NCI-H510A (cell line): Measurements from ENCODE around the gene NR2C2AP.

Source experiments
- DNase-seq: peaks from one replicate; lab custom pipeline; 2025; lab: John Stamatoyannopoulos, UW

The NR2C2AP gene

DNA sequence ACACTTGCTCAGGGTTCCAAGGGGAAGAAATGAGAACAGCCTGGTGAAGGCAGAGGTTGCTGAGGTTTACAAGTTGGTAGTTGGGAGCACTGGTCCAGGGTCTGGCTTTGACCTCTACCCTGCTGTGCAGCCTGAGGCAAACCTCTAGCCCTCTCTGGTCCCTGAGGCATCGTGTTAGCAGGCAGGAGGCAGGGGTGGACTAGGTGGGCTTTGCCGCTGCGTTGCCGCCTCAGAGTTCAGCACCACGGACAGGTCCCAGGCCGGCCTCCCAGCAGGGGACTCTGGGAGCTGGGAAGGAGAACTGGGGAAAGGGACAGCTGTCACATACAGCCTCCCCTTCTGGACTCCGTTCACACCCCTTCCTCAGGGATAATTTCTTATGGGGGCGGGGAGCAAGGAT lies 11.7 kb upstream of the NR2C2AP start:
- DNase-seq: no peak

DNA sequence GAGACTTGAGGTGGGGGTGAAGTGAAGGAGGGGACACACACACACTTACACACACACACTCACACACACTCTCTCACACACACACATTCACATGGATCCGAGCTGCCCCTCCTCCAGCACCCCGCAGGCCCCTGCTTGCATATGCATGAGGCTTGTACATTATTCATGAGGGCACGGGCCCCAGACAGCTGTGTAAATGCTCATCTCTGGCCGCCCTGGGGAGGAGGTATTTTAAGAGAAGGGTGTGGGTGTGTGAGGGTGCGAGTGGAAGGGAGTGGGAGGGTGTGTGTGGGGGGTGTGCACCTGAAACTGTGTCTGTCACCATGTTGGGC lies 10.9 kb upstream of the NR2C2AP start:
- peak; percentile 12 for DNase-seq

DNA sequence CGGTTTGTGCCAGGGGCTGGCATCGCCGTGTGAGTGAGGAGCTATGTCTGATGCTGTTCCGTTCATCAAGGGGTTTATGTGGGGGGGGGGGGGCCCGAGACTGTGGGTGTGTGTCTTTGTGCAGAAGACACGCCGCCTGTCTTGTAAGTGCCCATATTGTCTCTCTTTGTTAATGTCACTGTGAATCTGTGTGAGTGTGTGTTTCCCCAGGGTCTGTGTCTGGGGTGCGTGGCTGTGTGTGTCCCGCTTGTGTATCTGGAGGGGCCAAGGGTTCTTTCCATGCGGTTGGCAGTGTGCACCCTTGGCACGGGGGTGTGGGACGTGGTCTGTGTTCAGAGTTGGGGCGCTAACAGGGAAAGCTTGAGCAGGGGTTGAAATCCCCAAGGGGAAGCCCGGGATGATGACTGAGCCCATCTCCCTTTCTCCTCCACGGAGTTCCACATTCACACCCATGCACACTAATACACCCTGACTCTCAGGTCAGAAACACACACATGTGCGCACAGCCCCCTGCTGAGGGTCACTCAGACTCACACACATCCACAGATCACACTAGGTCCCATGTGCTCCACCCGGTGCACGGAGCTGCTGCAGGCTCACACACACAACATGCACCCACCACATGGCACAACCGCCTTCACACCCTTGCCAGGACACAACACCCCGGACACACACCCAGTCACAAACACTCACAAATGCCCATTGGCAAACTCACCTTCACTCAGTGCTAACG lies 10.4 kb upstream of the NR2C2AP start:
- no peak for DNase-seq

DNA sequence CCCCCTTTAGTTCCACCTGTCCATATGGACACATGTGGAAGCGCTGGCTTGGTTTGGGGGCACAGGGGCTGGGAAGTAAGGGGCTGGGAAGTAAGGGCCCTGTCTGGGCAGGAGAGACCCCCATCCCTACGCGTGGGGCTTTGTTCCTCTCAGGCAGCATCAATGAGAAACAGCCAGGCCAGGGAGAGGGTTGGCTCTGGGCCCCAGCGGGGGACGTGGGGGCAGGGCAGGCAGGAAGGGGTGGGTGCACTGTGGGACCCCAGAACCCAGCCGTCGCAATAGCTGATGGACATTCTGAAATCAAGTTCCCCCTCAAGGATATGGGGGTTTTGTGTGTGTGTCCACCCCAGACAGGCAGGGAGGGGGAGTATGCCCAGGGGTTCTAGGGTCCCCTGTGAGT lies 9.7 kb upstream of the NR2C2AP start:
- no peak for DNase-seq

DNA sequence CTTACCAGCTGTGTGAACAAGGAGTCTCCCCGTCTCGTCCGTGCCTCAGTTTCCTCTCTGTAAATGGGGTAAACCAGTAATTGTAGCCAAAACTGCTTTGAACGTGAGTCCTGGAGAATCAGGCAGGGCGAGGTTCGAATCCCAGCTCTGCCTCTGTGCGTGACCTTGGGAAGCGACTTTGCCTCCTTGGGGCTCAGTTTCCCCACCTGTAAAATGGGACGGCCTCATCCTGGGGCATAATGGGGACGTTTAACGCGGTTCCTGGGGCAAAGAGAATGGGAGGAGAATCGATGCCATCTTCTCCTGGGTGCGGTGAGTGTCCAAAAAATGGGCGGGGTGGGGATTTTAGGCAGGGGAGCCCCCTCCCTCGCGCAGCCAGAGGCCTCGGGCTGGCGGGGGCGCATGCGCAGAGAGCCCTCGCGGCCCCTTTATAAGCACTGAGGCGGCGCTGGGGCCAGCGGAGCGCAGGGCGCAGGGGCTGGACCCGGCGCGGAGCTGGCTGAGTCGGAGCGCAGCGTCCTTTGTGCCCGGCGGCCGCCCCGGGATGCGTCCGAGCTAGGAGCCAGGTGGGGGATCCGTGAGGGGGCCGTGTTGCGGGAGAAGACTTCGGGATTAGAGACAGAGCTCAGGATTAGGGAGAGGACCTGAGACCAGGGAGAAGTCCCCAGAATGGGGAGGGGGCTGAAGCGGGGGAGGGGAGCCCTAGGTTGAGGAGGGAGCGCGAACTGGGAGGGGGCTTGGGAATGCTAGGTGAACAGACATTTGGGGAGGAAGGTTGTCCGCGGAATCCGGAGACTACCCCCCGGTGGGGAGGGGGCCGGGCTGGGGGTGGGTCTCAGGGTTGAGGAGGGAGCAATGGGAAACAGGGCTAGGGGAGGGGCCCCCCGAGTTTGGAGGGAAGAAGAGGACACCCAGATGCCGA lies 8.5 kb upstream of the NR2C2AP start, which contains the start of gene NCAN:
Gene NCAN (plus strand): TSS at position 460 of the 922 bp plus-strand sequence. CDS start 4,996 bp downstream, outside the sequence.
- DNase-seq: peak; percentile 54

DNA sequence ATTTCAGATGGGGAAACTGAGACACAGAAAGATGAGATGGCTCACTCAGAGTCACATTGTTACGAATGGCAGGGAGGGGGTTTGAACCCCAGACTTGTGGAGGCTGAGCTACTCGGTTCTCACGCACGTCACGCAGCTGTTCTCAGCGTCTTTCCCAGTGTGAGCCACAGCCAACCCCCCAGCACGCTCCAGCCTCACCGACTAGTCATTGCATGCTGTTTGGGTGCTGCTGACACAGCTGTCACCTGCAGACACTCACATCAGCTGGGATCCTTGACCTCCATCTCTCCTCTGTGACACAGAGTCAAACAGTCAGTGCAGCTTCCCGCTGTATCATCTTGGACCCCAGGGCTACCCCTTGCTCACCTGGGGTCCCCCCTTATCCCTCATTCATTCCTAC lies 6.2 kb upstream of the NR2C2AP start:
- DNase-seq: peak; percentile 69

DNA sequence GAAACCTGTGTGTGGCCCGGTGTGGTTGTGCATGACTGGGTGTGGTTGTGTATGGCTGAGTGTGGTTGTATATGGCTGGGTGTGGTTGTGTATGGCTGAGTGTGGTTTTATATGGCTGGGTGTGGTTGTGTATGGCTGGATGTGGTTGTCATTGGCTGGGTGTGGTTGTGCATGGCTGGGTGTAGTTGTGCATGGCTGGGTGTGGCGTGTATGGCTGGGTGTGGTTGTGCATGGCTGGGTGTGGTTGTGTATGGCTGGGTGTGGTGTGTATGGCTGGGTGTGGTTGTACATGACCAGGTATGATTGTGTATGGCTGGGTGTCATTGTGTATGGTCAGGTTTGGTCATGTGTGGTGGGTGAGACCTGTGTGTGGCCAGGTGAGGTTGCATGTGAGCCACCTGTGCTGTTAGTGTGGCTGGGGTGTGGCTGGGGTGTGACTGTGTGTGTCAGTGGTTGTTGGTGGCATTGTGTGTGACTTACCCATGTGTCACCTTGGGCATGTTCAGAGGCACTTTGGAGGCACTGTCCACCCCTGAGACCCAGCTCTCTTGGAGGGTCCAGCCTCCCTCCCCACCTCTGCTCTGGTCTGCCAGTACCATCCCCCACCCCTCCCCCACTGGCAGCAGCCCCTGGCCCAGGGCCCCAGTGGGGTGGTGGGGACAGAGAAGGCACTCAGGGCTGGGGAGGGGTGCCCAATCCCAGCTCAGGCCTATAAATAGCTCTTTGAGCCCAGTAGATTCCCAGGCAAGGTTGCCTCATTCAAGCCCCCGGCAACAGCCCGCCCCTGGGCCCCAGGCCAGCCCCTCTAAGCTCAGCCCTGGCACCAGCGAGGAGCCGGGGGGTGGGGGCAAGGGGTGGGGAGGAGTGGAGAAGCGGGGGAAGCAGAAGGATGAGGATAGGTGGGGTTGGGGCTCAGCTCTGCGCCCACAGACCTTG lies 4.7 kb upstream of the NR2C2AP start:
- no peak for DNase-seq

DNA sequence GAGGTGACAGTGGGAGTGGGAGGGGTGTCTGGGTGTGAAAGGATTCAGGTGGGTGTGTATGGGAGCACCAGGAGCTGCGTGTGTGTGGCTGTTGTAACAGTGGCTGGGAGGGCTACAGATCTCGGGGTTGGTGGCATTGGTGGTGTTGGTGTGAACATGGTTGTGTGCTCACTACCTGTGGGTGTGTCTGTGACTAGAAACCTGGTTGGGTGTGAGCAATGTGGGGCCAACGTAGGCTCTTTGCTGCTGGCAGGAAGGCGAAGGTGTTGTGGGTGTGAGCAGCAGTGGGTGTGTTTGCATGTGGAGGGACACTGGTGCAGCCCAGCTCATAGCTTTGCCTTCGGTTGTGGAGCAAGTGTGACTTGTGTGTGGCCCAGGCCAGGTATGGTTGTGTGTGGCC lies 3.7 kb upstream of the NR2C2AP start:
- DNase-seq: no peak

DNA sequence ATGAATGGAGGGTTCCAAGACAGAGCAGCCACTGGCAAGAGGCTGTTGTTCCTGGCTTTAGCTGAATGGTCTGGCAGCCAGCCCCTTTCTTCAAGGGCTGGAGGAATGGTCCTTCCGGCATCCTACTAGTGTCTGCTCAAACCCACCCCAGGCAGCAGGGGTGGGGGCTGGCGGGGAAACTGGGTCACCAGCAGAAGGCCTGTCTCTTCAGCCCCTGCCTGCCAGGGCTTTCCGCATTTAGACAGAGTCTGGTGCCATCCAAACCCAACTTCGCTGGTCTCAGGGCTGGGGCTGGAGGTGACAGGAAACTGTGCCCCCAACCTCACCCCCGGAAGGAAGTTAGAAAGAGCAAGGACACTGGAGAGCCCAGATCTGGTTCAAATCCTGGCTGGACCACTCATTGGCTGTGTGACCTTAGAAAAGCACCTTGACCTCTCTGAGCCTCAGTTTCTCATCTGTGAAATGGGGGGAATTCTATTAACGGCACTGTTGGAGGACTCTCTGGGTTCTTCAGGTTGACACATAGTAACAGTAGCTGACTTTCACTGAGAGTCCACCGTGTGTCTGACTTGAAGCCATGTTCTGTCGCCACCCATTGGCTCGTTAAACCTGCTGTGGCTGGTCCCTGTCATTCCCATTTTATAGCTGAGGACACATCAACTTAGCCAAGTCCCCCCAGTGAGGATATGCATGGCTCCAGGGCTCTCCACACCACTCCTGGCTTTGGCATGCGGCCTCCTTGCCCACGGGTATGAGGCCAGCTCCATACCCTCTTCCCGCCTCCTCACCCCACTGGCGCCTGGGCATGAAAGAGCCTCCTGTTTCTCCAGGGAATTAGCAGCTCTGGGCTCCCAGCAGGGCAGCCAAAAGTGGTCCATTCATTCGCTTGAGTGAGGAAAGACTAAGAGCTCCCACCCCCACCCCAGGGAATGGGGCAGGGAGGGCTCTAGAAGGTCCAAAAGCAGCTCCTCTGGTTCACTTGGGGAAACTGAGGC lies 2.5 kb upstream of the NR2C2AP start:
- DNase-seq: no peak

DNA sequence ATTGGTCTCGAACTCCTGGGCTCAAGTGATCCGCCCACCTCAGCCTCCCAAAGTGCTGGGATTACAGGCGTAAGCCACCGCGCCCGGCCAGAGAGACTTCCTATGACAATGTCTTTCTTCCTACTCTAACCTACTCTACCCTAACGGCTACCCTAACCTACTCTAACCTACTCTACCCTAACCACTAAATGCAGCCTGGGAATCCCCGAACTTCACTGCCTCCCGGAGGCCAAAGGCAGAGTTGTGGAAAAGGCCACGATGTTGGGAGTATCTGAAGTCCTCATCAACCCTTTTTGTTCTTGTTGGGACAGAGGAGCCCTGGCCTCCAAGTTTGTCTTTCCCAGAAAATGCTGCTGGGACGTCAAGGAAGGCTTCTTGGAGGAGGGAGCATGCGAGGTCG lies 967 bp upstream of the NR2C2AP start:
- no peak for DNase-seq

DNA sequence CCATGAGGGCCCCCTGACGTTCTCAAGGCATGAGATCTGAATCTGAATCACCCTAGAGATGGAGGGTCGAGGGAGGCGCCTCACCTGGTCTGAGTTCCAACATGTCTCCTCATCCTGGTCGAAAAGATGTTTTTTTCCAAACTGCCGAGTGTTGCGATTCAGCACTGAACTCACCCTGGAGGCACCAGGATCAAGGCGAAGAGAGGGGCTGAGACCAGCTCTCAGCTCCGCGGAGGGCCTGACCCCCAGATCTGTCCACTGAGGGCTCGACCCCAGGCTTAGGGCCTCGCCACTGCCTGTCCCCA lies 555 bp downstream of the NR2C2AP start:
- DNase-seq: no peak

DNA sequence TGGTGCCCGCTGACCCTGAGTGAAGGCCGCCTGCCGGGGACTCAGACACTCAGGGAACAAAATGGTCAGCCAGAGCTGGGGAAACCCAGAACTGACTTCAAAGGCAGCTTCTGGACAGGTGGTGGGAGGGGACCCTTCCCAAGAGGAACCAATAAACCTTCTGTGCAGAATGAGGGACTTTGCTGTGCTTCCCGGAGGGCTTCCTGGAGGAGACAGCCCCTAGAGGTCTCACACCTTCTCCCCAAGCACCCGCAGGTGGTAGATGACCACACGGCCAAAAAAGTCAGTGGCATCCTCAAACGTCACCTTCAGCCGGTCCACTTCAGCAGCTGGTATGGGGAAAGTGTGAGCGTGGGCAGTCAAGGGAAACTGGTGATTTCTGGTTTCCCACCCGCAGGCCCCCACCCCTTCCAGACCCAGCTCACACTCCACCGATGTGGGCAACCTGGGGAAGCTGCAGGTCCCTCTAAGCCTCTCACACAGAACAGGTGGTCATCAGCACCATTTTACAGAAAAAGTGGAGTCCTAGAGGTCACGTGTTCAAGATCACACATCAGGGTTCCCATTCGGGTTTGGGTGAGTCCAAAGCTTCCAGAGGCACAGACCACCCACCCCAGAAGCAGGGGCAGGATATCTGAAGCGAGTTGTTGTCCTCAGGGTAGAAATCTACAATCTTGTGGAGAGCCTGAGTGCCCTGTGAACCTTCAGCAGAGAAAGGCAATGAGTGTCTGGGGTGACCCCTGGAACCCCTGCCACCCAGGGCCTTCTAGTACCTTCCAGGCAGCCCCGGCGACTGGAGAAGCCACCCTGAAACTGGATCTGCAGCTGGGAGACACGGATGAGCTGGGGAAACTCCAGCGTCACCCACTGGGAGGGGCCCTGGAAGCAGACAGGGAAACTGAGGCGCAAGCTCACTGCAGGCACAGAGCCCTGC lies 1.2 kb downstream of the NR2C2AP start:
- no peak for DNase-seq

DNA sequence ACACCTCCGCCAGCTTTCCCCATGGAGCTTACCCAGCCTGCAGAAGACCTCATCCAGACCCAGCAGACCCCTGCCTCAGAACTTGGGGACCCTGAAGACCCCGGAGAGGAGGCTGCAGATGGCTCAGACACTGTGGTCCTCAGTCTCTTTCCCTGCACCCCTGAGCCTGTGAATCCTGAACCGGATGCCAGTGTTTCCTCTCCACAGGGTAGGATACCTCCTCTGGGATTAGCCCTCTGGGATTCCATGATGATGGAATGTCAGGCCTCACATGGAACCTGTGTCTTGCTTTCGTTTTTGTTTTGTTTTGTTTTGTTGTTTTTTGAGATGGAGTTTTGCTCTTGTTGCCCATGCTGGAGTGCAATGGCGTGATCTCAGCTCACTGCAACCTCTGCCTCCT lies 9.3 kb downstream of the NR2C2AP start:
- no peak for DNase-seq

DNA sequence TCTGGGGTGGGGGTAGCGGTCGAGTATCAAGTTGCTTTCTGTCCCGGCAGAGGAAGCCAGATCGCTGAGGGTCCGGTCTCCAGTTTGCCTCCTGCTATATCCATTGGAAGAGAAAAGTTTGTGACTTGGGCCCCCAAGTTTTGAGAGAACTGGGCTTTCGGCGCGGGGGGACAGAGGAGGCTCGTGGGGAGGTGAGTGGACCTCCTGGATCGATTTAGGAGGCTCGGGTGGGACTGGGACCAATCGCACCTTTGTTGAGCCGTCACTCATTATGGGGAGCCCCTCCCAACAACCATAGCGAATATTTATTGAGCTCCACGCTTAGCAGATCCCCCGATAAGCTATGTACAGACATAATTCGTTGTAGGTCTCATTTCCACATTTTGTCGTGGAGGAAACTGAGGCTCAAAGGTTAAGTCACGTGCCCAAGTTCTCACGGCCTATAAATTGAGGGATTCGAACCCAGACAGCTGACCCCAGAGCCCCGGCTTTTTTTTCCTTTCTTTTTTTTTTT lies 10.2 kb downstream of the NR2C2AP start:
- DNase-seq: no peak

DNA sequence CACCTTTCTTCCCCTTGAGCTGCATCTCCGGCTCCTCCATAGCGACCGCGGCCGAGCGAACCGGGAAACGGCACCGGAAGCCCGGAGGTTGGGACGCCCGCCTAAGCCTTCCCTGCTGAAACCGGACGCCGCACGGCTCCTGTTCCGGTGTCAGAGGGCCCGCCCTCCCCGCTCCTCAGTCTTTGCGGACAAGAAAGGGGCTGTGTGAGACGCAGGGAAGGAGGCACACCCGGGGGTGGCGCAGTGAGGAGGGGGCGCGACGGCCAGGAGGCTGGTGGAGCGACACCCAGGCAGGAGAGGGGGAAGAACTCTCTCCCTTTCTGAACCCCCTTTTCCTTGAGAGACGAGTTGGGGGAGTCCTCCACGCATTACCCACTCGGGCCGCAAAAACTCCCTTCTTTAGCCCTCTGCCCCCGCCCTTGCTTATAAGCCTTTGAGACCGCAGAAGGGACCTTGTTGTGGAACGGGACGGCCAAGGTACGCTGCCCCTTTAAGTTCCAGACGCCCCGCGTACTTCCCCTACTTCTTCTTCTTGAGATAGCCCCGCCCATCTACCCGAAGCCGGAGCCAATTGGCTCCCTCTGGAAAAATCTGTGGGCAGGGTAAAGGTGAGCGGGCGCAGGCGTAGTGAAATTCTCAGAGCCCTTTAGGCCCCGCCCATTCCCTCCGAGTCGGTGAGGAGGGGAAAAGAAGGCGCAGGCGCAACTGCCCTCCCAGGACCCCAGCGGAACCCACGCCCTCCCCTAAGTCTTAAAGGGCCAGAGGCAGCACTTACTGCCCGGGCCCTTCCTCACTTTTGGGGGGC lies 10.9 kb downstream of the NR2C2AP start, which contains the start of the genes BORCS8 and RFXANK:
Gene BORCS8 (minus strand): TSS at position 75 of the 805 bp plus-strand sequence. CDS start 35 bp downstream, at position 40.
Gene RFXANK (plus strand): TSS at position 181 of the 805 bp plus-strand sequence. CDS start 1,689 bp downstream, outside the sequence.
- DNase-seq: peak; percentile 97

DNA sequence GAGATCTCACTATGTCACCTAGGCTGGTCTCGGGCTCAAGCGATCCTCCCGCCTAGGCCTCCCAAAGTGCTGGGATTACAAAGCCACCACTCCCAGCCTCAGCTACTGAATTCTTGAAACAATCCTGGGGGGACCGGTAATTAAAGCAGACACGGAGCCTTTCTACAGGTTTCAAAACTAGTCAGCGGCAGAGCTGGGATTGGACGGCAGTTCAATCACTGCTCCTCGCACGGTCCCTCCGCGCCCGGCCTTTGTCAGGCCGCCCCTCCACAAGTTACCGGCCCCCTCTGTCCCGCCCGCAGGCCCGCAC lies 11.5 kb downstream of the NR2C2AP start:
- DNase-seq: no peak

DNA sequence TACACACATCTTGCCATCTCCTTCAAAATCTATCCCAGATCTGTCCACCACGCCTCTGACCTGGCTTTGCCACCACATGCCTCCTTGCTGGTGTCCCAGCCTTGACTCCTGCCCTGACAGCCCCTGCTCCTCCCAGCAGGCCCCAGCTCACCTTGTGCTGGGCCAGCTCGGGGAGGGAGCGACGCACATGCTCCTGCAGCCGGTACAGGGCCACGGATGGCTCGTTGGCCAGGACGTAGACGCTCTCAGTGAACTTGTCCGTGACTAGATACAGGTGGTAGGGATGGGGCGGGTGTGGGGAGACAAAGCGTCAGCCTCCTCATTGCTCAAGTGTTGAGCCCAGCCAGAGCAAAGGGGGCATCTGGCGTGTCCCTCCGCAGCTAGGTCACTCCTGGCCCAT lies 16.5 kb downstream of the NR2C2AP start:
- DNase-seq: no peak

DNA sequence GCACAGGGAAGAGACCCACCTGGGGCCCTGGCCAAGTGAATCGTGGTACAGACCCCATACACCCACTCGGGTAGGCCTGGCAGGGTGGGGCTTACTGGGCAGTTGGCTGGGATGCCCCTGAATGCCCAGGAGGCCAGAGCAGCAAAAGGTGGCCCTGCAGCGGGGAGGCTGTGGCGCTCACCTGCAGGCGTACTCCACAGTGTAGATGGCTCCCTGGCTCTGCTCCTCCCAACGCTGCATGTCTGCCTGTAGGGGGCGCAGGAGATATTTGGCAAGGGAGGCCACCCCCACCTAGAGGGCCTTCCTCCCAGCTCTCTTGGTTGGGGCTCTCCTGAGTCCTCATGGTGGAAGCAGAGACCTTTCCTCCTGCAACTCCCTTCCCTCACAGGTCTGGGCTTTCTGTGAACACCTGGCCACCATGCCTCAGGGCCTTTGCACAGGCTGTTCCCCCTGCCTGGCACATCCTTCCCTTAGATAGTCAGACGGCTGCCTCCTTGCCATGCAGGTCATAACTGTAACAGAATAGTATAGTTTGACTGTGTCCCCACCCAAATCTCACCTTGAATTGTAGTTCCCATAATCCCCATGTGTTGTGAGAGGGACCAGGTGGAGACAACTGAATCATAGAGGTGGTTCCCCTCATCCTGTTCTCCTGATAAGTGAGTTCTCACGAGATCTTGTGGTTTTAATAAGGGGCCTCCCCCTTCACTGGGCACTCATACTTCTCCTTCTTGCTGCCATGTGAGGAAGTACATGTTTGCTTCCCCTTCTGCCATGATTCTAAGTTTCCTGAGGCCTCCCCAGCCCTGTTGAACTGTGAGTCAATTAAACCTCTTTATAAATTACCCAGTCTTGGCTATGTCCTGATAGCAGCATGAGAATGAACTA lies 17.1 kb downstream of the NR2C2AP start:
- DNase-seq: peak; percentile 47
